ENCODE measurements around the gene WLS. TPM values are rescaled to one million over a fixed set of nuclear protein-coding genes. Genes with fewer than 3 reads are reported as not detected.

Gene WLS
- total RNA-seq, 2 donors from 2014 or later: 73.9 to 80.1 TPM

DNA sequence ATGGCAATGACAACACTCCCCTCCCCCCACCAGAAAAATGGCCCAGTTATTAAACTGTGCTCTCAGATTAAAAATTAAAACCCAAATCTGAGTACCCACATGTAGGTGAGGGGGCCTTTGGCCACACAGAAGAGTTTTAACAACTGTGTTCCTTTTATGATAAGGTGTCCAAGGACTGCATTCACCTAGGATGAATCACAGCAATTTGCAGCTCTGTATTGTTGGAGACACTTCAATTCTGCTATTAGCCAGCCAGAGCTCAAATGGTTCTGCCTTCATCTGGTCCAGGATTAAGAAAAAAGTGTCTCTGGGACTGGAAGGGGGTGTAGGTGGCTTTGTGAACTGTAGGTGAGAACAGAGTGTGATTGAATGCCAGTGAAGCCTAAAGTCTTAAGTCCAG is 138.6 kb downstream of the WLS start:
- no peak overlapping the region for H3K4me3 ChIP-seq
- TF ChIP-seq, protein P1, sequence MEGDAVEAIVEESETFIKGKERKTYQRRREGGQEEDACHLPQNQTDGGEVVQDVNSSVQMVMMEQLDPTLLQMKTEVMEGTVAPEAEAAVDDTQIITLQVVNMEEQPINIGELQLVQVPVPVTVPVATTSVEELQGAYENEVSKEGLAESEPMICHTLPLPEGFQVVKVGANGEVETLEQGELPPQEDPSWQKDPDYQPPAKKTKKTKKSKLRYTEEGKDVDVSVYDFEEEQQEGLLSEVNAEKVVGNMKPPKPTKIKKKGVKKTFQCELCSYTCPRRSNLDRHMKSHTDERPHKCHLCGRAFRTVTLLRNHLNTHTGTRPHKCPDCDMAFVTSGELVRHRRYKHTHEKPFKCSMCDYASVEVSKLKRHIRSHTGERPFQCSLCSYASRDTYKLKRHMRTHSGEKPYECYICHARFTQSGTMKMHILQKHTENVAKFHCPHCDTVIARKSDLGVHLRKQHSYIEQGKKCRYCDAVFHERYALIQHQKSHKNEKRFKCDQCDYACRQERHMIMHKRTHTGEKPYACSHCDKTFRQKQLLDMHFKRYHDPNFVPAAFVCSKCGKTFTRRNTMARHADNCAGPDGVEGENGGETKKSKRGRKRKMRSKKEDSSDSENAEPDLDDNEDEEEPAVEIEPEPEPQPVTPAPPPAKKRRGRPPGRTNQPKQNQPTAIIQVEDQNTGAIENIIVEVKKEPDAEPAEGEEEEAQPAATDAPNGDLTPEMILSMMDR (IDR thresholded peaks at IDR 0.05): no peak
- no peaks in the 10 kb centered on the region for H3K4me1 ChIP-seq (ENCODE audit: control insufficient read depth in 1 of 2, low read depth in 2 of 2)
- H3K27me3 ChIP-seq (replicated peaks; ENCODE audit: insufficient read depth): no peaks in the 10 kb centered on the region
- ATAC-seq (ENCODE audit: insufficient number of reproducible peaks, low FRiP score, low read depth): no peak
- no peak for DNase-seq (ENCODE audit: low spot score)
- no peak overlapping the region for H3K27ac ChIP-seq
- peaks cover 2% of the 10 kb centered on the region for H3K36me3 ChIP-seq
- no peaks in the 10 kb centered on the region for H3K9me3 ChIP-seq

DNA sequence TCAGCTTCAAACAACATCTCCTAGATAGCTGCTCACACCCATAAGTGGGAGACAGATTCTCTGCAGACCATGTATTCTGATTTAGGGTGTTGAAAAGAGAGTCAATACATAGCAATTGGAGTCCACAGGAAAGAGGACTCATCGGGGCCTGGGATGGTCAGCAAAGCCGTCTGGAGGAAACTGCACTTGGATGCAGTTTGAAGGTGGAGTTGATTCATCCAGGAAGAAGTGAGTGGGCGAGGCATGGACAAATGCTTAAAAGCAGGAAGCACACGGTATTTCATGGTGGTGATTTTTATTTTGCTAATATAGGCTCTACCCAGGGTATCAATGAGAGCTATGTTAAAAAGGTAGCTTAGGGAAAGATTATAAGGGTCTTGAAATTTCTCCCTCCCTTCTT is 145.1 kb downstream of the WLS start:
- DNase-seq (ENCODE audit: low spot score) (no peak), ATAC-seq (ENCODE audit: insufficient number of reproducible peaks, low FRiP score, low read depth) (no peak)
- Histone ChIP-seq H3K4me3 (no peak overlapping the region), H3K36me3 (no peaks in the 10 kb centered on the region), H3K27me3 (replicated peaks; ENCODE audit: insufficient read depth) (no peaks in the 10 kb centered on the region), H3K9me3 (no peaks in the 10 kb centered on the region), H3K4me1 (ENCODE audit: control insufficient read depth in 1 of 2, low read depth in 2 of 2) (no peaks in the 10 kb centered on the region), H3K27ac (no peak overlapping the region)
- TF ChIP-seq, protein P1 (IDR thresholded peaks at IDR 0.05): no peak

DNA sequence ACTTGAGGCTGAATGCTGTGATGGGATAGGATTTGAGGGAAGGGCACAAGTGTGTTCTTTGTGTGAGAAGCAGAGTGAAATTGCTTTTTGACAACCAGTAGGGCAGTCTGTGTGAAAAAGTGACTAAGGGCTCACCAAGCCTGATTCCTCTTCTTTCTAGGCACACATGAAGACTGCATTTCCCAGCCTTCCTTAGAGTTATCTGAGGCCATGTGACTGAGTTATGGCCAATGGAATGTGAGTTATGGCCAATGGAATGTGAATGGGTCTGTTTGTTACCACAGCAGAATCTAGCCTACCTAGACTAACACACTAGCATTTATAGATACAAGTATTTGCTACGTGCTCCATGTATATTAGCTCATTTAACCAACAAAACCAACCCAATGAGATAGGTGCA is 146.6 kb downstream of the WLS start:
- DNase-seq (ENCODE audit: low spot score): no peak
- H3K36me3 ChIP-seq: no peaks in the 10 kb centered on the region
- no peaks in the 10 kb centered on the region for H3K27me3 ChIP-seq (replicated peaks; ENCODE audit: insufficient read depth)
- H3K27ac ChIP-seq: no peak overlapping the region
- TF ChIP-seq, protein P1 (IDR thresholded peaks at IDR 0.05): no peak
- no peak overlapping the region for H3K4me3 ChIP-seq
- H3K4me1 ChIP-seq (ENCODE audit: control insufficient read depth in 1 of 2, low read depth in 2 of 2): no peaks in the 10 kb centered on the region
- H3K9me3 ChIP-seq: no peaks in the 10 kb centered on the region
- no peak for ATAC-seq (ENCODE audit: insufficient number of reproducible peaks, low FRiP score, low read depth)

DNA sequence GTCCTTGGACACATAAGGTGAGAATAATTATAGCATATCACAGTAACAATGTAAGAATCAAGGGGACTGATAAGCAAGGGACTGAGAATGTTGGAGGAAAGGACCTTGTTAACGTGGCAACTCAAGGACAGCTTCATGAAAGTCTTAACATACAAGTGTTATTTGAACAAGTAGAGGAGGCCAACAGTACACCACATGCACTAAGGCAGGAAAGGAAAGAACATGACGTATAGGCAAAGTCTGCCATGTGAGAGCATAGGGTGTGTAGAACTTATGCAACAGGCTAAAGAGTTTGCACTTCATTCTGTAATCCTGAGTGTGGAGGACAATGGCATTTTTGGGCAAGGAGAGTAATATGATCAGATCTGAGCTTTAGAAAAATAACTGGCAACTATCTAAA is 148.6 kb downstream of the WLS start:
- ATAC-seq (ENCODE audit: insufficient number of reproducible peaks, low FRiP score, low read depth): no peak
- H3K27me3 ChIP-seq (replicated peaks; ENCODE audit: insufficient read depth): no peaks in the 10 kb centered on the region
- DNase-seq (ENCODE audit: low spot score): no peak

DNA sequence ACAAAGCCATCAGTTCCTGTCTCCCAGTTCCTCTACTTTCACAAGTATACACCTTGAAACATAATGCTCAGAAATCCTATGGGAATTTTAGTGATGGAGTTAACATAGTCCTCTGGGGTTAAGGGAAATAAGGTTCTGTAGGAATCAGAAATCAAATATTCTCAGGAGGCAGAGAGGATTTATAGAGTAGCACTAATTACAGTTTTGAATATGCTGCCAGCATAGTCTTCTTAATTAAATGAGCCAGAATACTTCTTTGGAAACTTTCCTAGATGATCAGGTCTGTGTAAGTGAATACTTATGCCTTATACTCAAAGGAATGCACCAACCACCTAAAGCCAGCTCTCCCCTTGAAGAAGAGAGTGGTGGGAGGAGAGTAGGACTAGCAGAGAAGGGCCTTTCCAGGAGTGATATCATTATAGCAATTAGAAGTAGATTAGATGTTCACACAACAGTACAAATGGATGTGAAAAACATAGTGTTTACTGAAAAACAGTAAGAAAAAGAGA is 150.5 kb downstream of the WLS start:
- Histone ChIP-seq H3K27me3 (replicated peaks; ENCODE audit: insufficient read depth) (no peaks in the 10 kb centered on the region), H3K9me3 (no peaks in the 10 kb centered on the region), H3K4me1 (ENCODE audit: control insufficient read depth in 1 of 2, low read depth in 2 of 2) (no peaks in the 10 kb centered on the region), H3K27ac (no peak overlapping the region), H3K36me3 (no peaks in the 10 kb centered on the region), H3K4me3 (no peak overlapping the region)
- DNase-seq (ENCODE audit: low spot score) (no peak), ATAC-seq (ENCODE audit: insufficient number of reproducible peaks, low FRiP score, low read depth) (no peak)
- TF ChIP-seq, protein P1 (IDR thresholded peaks at IDR 0.05): no peak

More for the DNA sequence above, 148.6 kb downstream of the WLS start:
- H3K9me3 ChIP-seq: no peaks in the 10 kb centered on the region
- no peaks in the 10 kb centered on the region for H3K36me3 ChIP-seq
- no peaks in the 10 kb centered on the region for H3K4me1 ChIP-seq (ENCODE audit: control insufficient read depth in 1 of 2, low read depth in 2 of 2)
- TF ChIP-seq, protein P1 (IDR thresholded peaks at IDR 0.05): no peak
- H3K27ac ChIP-seq: no peak overlapping the region
- no peak overlapping the region for H3K4me3 ChIP-seq
